ENCODE measurements around the gene LRRN2. TPM values are rescaled to one million over a fixed set of nuclear protein-coding genes. Genes with fewer than 3 reads are reported as not detected.

The LRRN2 gene
- polyA plus RNA-seq, 1 donor from 2014 or later: 3.3 TPM

DNA sequence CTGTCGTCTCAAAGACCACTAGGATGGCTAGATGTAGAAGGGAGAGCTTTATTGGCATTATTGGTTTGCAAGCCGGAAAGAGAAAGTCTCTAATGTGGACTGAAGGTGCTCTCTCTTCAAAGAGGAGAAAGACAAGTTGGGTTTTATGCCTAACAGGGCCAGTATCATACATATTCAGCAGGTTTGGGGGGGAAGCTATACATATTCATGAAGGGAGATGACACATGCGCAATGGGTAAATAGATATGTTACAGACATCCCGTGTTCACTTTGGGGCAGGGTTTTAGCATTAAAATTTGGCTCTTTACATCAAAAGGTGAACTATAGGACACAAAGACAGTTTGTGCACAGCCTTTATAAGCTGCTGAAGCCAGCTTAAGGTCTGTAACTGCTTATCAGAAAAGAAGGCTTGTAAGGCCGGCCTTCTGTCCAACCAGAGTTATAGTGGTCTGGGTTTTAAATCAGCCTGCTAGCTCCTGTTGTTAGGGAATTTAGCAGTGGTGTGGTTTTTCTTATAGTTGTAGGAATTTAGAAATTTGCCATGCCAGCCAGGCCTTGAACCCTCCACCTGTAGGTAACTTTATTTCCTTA, 46.5 kb upstream of the LRRN2 start:
- TF ChIP-seq, protein P1, sequence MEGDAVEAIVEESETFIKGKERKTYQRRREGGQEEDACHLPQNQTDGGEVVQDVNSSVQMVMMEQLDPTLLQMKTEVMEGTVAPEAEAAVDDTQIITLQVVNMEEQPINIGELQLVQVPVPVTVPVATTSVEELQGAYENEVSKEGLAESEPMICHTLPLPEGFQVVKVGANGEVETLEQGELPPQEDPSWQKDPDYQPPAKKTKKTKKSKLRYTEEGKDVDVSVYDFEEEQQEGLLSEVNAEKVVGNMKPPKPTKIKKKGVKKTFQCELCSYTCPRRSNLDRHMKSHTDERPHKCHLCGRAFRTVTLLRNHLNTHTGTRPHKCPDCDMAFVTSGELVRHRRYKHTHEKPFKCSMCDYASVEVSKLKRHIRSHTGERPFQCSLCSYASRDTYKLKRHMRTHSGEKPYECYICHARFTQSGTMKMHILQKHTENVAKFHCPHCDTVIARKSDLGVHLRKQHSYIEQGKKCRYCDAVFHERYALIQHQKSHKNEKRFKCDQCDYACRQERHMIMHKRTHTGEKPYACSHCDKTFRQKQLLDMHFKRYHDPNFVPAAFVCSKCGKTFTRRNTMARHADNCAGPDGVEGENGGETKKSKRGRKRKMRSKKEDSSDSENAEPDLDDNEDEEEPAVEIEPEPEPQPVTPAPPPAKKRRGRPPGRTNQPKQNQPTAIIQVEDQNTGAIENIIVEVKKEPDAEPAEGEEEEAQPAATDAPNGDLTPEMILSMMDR (IDR thresholded peaks at IDR 0.05; ENCODE audit: poor library complexity, severe bottlenecking): no peak
- TF ChIP-seq EZH2 (IDR thresholded peaks at IDR 0.05; ENCODE audit: borderline replicate concordance, insufficient read depth, low read length, poor library complexity, severe bottlenecking) (no peak), MXI1 (conservative IDR thresholded peaks at IDR 0.05; ENCODE audit: poor library complexity, severe bottlenecking) (no peak), EP300 (conservative IDR thresholded peaks at IDR 0.05; ENCODE audit: poor library complexity, severe bottlenecking) (no peak), RAD21 (conservative IDR thresholded peaks at IDR 0.05) (no peak), TAF1 (IDR thresholded peaks at IDR 0.05; ENCODE audit: low read depth) (no peak), SMC3 (conservative IDR thresholded peaks at IDR 0.05; ENCODE audit: poor library complexity) (no peak), POLR2AphosphoS5 (IDR thresholded peaks at IDR 0.05) (no peak)
- TF ChIP-seq, protein P2, sequence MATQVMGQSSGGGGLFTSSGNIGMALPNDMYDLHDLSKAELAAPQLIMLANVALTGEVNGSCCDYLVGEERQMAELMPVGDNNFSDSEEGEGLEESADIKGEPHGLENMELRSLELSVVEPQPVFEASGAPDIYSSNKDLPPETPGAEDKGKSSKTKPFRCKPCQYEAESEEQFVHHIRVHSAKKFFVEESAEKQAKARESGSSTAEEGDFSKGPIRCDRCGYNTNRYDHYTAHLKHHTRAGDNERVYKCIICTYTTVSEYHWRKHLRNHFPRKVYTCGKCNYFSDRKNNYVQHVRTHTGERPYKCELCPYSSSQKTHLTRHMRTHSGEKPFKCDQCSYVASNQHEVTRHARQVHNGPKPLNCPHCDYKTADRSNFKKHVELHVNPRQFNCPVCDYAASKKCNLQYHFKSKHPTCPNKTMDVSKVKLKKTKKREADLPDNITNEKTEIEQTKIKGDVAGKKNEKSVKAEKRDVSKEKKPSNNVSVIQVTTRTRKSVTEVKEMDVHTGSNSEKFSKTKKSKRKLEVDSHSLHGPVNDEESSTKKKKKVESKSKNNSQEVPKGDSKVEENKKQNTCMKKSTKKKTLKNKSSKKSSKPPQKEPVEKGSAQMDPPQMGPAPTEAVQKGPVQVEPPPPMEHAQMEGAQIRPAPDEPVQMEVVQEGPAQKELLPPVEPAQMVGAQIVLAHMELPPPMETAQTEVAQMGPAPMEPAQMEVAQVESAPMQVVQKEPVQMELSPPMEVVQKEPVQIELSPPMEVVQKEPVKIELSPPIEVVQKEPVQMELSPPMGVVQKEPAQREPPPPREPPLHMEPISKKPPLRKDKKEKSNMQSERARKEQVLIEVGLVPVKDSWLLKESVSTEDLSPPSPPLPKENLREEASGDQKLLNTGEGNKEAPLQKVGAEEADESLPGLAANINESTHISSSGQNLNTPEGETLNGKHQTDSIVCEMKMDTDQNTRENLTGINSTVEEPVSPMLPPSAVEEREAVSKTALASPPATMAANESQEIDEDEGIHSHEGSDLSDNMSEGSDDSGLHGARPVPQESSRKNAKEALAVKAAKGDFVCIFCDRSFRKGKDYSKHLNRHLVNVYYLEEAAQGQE (IDR thresholded peaks at IDR 0.05; ENCODE audit: borderline replicate concordance): no peak
- Histone ChIP-seq H3K9ac (ENCODE audit: low read length) (no peak overlapping the region), H2AFZ (ENCODE audit: low read depth, low read length) (no peak overlapping the region)

DNA sequence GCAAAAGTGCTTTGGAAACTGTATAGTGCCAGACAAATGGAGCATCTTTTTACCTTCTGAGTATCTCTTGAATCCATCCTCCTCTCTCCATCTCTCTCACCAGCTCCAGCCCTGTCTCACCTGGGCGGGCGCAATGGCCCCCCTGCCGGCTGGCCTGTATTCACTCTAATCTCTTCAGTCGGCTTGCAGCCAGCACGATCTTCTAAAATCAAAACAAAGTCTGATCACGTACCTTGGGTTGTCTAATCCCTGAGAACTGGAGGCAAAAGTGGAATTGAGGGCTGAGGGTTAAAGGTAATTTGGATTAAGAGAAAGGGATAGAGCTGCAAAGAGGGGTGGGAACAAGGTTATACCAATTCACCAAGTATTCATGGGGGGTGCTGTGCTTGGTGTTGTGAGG, 46.0 kb upstream of the LRRN2 start:
- Histone ChIP-seq H2AFZ (ENCODE audit: low read depth, low read length) (no peak overlapping the region), H3K4me3 (ENCODE audit: low read length) (no peak overlapping the region), H3F3A (ENCODE audit: insufficient read depth, low read length, poor library complexity, severe bottlenecking) (no peaks in the 10 kb centered on the region), H4K20me1 (ENCODE audit: insufficient read depth) (no peaks in the 10 kb centered on the region), H3K9me2 (ENCODE audit: insufficient read depth, low read length) (no peaks in the 10 kb centered on the region), H3K9me3 (ENCODE audit: low read length) (no peaks in the 10 kb centered on the region), H3K4me2 (ENCODE audit: low read length) (no peak overlapping the region), H3K9ac (ENCODE audit: low read length) (no peak overlapping the region), H3K27ac (ENCODE audit: low read length) (no peak overlapping the region), H3K79me2 (replicated peaks; ENCODE audit: insufficient read depth, low read length) (no peaks in the 10 kb centered on the region), H3K36me3 (ENCODE audit: insufficient read depth, low read length) (no peaks in the 10 kb centered on the region), H3K27me3 (ENCODE audit: insufficient read depth, low read depth, low read length) (no peaks in the 10 kb centered on the region)
- TF ChIP-seq EZH2 (IDR thresholded peaks at IDR 0.05; ENCODE audit: borderline replicate concordance, insufficient read depth, low read length, poor library complexity, severe bottlenecking): no peak
- TF ChIP-seq SMC3 (conservative IDR thresholded peaks at IDR 0.05; ENCODE audit: poor library complexity): no peak
- TF ChIP-seq MXI1 (conservative IDR thresholded peaks at IDR 0.05; ENCODE audit: poor library complexity, severe bottlenecking): no peak
- no peak for TF ChIP-seq POLR2AphosphoS5 (IDR thresholded peaks at IDR 0.05)
- no peak for TF ChIP-seq EP300 (conservative IDR thresholded peaks at IDR 0.05; ENCODE audit: poor library complexity, severe bottlenecking)
- no peak for TF ChIP-seq RAD21 (conservative IDR thresholded peaks at IDR 0.05)
- TF ChIP-seq, protein P1 (IDR thresholded peaks at IDR 0.05; ENCODE audit: poor library complexity, severe bottlenecking): no peak
- TF ChIP-seq, protein P2 (IDR thresholded peaks at IDR 0.05; ENCODE audit: borderline replicate concordance): no peak
- TF ChIP-seq TAF1 (IDR thresholded peaks at IDR 0.05; ENCODE audit: low read depth): no peak

More for the DNA sequence above, 46.5 kb upstream of the LRRN2 start:
- Histone ChIP-seq H3K4me2 (ENCODE audit: low read length) (no peak overlapping the region), H3K36me3 (ENCODE audit: insufficient read depth, low read length) (no peaks in the 10 kb centered on the region), H3K4me3 (ENCODE audit: low read length) (no peak overlapping the region), H4K20me1 (ENCODE audit: insufficient read depth) (no peaks in the 10 kb centered on the region), H3K79me2 (replicated peaks; ENCODE audit: insufficient read depth, low read length) (no peaks in the 10 kb centered on the region), H3K27me3 (ENCODE audit: insufficient read depth, low read depth, low read length) (no peaks in the 10 kb centered on the region), H3K27ac (ENCODE audit: low read length) (no peak overlapping the region), H3F3A (ENCODE audit: insufficient read depth, low read length, poor library complexity, severe bottlenecking) (no peaks in the 10 kb centered on the region), H3K9me3 (ENCODE audit: low read length) (no peaks in the 10 kb centered on the region), H3K9me2 (ENCODE audit: insufficient read depth, low read length) (no peaks in the 10 kb centered on the region)
